Measurements from ENCODE around the gene MAP2. TPM values are rescaled to one million over a fixed set of nuclear protein-coding genes. Genes with fewer than 3 reads are reported as not detected.

The MAP2 gene
- total RNA-seq, 1 experiment from 2014 or later: 7.6 TPM

DNA sequence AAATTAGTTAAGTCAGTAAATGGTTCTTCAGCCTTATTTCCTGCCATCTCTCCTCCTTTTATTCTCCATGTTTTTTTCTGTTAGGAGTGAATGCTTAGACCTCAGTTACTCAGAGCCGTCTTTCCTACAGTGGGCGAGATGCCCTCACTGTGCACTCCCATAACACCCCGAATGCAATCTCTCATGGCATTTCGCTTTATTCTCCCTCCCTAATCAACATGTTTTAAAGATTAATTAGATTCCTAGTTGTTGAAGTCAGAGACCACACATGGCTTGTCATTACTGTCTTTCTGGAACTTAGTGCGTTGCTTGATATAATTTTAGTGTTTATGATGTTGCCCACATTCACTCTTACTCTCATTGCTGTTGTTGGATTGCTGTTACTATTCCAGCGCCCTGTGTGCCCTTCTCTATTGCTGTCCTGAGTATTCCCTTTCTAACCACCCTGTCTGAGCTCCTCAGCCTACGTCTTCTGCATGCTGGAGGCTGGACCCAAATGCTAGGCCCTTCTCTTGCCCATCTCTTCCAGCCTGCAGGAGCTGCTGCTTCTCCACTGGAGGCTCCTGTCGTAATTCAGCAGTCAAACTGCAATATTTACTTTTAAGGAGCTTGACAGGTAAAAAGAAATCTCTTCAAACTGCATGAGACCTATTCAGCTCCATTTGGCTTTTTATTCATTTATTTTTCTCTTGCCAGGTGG lies 99.3 kb downstream of the MAP2 start:
- CTCF ChIA-PET: interaction anchor here (1.4 kb wide), 1 partner anchor 99 kb away, joined by 3 read pairs; the partner anchor contains the start of gene MAP2
- Mint-ChIP-seq H3K36me3 (peaks cover 3% of the 10 kb centered on the region), H3K27ac (no peak overlapping the region), H3K27me3 (ENCODE audit: low read depth) (peaks cover 90% of the 10 kb centered on the region), H3K9me3 (peaks cover 8% of the 10 kb centered on the region; the same call in 1 of the 2 replicates), H3K4me3 (no peak overlapping the region), H3K4me1 (peaks cover 22% of the 10 kb centered on the region)
- DNase-seq (ENCODE audit: low spot score) (no peak), ATAC-seq (no peak)
- POLR2A ChIA-PET: no interaction called here
- TF ChIP-seq FOXP1 (CRISPR knock-in tag; IDR thresholded peaks at IDR 0.05; ENCODE audit: borderline replicate concordance) (no peak), TCF7 (CRISPR knock-in tag; IDR thresholded peaks at IDR 0.05; ENCODE audit: low read depth) (no peak), ZNF416 (CRISPR knock-in tag; IDR thresholded peaks at IDR 0.05) (no peak)
- TF ChIP-seq, protein P1, sequence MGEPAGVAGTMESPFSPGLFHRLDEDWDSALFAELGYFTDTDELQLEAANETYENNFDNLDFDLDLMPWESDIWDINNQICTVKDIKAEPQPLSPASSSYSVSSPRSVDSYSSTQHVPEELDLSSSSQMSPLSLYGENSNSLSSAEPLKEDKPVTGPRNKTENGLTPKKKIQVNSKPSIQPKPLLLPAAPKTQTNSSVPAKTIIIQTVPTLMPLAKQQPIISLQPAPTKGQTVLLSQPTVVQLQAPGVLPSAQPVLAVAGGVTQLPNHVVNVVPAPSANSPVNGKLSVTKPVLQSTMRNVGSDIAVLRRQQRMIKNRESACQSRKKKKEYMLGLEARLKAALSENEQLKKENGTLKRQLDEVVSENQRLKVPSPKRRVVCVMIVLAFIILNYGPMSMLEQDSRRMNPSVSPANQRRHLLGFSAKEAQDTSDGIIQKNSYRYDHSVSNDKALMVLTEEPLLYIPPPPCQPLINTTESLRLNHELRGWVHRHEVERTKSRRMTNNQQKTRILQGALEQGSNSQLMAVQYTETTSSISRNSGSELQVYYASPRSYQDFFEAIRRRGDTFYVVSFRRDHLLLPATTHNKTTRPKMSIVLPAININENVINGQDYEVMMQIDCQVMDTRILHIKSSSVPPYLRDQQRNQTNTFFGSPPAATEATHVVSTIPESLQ (CRISPR knock-in tag; IDR thresholded peaks at IDR 0.05): no peak

DNA sequence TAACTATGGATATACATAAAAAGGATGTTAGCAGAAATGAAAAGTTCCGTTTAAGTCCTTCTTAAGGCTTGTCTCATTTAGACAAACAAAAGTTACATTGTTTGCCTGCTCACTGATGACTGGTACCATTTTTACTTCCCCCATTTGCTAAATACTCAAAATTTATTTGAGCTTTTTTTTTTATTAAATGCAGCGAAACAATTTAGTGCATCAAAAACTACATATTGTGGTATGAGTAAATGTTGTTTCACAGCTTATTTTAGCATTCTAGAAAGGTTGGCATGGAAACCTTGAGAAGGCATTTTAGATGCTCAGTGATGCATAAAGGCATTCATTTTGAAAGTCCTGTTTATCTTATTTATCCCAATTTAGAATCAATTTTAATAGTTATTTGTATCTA lies 100.0 kb downstream of the MAP2 start:
- peaks cover 4% of the 10 kb centered on the region; the same call in 1 of the 2 replicates for H3K9me3 Mint-ChIP-seq
- no peak overlapping the region for H3K4me3 Mint-ChIP-seq
- ChIA-PET CTCF (no interaction called here), POLR2A (no interaction called here)
- ATAC-seq (no peak), DNase-seq (ENCODE audit: low spot score) (no peak)
- TF ChIP-seq ZNF671 (CRISPR knock-in tag; IDR thresholded peaks at IDR 0.05) (no peak), KAT7 (CRISPR knock-in tag; IDR thresholded peaks at IDR 0.05; ENCODE audit: borderline replicate concordance) (no peak), NR3C1 (CRISPR knock-in tag; conservative IDR thresholded peaks at IDR 0.05; ENCODE audit: low read depth) (no peak), ELF4 (CRISPR knock-in tag; IDR thresholded peaks at IDR 0.05; ENCODE audit: low read depth) (no peak), SMAD3 (CRISPR knock-in tag; IDR thresholded peaks at IDR 0.05; ENCODE audit: borderline replicate concordance) (no peak), SOX15 (CRISPR knock-in tag; IDR thresholded peaks at IDR 0.05) (no peak), TEAD1 (CRISPR knock-in tag; IDR thresholded peaks at IDR 0.05) (no peak), ZNF121 (CRISPR knock-in tag; IDR thresholded peaks at IDR 0.05) (no peak), ZNF219 (CRISPR knock-in tag; IDR thresholded peaks at IDR 0.05; ENCODE audit: borderline replicate concordance) (no peak), TCF7 (CRISPR knock-in tag; IDR thresholded peaks at IDR 0.05; ENCODE audit: low read depth) (no peak), ATF1 (CRISPR knock-in tag; IDR thresholded peaks at IDR 0.05) (no peak), TEAD4 (CRISPR knock-in tag; IDR thresholded peaks at IDR 0.05) (no peak)
- TF ChIP-seq, protein P2, sequence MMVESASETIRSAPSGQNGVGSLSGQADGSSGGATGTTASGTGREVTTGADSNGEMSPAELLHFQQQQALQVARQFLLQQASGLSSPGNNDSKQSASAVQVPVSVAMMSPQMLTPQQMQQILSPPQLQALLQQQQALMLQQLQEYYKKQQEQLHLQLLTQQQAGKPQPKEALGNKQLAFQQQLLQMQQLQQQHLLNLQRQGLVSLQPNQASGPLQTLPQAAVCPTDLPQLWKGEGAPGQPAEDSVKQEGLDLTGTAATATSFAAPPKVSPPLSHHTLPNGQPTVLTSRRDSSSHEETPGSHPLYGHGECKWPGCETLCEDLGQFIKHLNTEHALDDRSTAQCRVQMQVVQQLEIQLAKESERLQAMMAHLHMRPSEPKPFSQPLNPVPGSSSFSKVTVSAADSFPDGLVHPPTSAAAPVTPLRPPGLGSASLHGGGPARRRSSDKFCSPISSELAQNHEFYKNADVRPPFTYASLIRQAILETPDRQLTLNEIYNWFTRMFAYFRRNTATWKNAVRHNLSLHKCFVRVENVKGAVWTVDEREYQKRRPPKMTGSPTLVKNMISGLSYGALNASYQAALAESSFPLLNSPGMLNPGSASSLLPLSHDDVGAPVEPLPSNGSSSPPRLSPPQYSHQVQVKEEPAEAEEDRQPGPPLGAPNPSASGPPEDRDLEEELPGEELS (CRISPR knock-in tag; IDR thresholded peaks at IDR 0.05): no peak
- TF ChIP-seq, protein P3, sequence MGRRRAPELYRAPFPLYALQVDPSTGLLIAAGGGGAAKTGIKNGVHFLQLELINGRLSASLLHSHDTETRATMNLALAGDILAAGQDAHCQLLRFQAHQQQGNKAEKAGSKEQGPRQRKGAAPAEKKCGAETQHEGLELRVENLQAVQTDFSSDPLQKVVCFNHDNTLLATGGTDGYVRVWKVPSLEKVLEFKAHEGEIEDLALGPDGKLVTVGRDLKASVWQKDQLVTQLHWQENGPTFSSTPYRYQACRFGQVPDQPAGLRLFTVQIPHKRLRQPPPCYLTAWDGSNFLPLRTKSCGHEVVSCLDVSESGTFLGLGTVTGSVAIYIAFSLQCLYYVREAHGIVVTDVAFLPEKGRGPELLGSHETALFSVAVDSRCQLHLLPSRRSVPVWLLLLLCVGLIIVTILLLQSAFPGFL (CRISPR knock-in tag; IDR thresholded peaks at IDR 0.05; ENCODE audit: borderline replicate concordance): no peak
- TF ChIP-seq, protein P4, sequence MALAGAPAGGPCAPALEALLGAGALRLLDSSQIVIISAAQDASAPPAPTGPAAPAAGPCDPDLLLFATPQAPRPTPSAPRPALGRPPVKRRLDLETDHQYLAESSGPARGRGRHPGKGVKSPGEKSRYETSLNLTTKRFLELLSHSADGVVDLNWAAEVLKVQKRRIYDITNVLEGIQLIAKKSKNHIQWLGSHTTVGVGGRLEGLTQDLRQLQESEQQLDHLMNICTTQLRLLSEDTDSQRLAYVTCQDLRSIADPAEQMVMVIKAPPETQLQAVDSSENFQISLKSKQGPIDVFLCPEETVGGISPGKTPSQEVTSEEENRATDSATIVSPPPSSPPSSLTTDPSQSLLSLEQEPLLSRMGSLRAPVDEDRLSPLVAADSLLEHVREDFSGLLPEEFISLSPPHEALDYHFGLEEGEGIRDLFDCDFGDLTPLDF (CRISPR knock-in tag; IDR thresholded peaks at IDR 0.05): no peak
- TF ChIP-seq, protein P5, sequence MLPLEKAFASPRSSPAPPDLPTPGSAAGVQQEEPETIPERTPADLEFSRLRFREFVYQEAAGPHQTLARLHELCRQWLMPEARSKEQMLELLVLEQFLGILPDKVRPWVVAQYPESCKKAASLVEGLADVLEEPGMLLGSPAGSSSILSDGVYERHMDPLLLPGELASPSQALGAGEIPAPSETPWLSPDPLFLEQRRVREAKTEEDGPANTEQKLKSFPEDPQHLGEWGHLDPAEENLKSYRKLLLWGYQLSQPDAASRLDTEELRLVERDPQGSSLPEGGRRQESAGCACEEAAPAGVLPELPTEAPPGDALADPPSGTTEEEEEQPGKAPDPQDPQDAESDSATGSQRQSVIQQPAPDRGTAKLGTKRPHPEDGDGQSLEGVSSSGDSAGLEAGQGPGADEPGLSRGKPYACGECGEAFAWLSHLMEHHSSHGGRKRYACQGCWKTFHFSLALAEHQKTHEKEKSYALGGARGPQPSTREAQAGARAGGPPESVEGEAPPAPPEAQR (CRISPR knock-in tag; IDR thresholded peaks at IDR 0.05): no peak
- TF ChIP-seq, protein P6, sequence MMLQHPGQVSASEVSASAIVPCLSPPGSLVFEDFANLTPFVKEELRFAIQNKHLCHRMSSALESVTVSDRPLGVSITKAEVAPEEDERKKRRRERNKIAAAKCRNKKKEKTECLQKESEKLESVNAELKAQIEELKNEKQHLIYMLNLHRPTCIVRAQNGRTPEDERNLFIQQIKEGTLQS (CRISPR knock-in tag; conservative IDR thresholded peaks at IDR 0.05): no peak
- TF ChIP-seq, protein P7, sequence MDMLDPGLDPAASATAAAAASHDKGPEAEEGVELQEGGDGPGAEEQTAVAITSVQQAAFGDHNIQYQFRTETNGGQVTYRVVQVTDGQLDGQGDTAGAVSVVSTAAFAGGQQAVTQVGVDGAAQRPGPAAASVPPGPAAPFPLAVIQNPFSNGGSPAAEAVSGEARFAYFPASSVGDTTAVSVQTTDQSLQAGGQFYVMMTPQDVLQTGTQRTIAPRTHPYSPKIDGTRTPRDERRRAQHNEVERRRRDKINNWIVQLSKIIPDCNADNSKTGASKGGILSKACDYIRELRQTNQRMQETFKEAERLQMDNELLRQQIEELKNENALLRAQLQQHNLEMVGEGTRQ (CRISPR knock-in tag; IDR thresholded peaks at IDR 0.05): no peak
- TF ChIP-seq, protein P8, sequence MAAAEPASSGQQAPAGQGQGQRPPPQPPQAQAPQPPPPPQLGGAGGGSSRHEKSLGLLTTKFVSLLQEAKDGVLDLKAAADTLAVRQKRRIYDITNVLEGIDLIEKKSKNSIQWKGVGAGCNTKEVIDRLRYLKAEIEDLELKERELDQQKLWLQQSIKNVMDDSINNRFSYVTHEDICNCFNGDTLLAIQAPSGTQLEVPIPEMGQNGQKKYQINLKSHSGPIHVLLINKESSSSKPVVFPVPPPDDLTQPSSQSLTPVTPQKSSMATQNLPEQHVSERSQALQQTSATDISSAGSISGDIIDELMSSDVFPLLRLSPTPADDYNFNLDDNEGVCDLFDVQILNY (CRISPR knock-in tag; IDR thresholded peaks at IDR 0.05): no peak
- TF ChIP-seq, protein P1 (CRISPR knock-in tag; IDR thresholded peaks at IDR 0.05): no peak
- H3K27me3 Mint-ChIP-seq (ENCODE audit: low read depth): peaks cover 84% of the 10 kb centered on the region
- peaks cover 22% of the 10 kb centered on the region for H3K4me1 Mint-ChIP-seq
- peaks cover 3% of the 10 kb centered on the region for H3K36me3 Mint-ChIP-seq
- H3K27ac Mint-ChIP-seq: no peak overlapping the region
